ENCODE measurements around the gene P2RY2.

Gene P2RY2

DNA sequence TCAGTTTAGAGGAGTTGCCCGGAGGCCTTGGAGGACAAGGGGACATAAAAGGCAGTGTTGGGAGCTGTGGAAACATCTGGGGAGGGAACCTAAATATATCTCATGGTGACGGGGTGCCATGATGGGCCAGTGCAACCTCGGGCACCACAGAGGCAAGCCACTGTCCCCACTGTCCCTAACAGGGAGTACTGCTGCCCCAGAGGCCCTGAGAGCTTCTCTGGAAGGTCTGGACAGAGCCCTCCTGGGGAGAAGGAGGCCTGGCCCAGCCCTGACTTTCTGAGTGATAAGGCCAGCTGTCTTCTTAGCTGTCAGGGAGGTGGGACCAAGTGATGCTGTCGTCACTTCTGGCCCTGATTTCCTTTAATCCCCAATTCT lies 48.6 kb downstream of the P2RY2 start:
- TF ChIP-seq, protein P1, sequence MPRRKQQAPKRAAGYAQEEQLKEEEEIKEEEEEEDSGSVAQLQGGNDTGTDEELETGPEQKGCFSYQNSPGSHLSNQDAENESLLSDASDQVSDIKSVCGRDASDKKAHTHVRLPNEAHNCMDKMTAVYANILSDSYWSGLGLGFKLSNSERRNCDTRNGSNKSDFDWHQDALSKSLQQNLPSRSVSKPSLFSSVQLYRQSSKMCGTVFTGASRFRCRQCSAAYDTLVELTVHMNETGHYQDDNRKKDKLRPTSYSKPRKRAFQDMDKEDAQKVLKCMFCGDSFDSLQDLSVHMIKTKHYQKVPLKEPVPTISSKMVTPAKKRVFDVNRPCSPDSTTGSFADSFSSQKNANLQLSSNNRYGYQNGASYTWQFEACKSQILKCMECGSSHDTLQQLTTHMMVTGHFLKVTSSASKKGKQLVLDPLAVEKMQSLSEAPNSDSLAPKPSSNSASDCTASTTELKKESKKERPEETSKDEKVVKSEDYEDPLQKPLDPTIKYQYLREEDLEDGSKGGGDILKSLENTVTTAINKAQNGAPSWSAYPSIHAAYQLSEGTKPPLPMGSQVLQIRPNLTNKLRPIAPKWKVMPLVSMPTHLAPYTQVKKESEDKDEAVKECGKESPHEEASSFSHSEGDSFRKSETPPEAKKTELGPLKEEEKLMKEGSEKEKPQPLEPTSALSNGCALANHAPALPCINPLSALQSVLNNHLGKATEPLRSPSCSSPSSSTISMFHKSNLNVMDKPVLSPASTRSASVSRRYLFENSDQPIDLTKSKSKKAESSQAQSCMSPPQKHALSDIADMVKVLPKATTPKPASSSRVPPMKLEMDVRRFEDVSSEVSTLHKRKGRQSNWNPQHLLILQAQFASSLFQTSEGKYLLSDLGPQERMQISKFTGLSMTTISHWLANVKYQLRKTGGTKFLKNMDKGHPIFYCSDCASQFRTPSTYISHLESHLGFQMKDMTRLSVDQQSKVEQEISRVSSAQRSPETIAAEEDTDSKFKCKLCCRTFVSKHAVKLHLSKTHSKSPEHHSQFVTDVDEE (CRISPR knock-in tag; IDR thresholded peaks at IDR 0.05): no peak
- TF ChIP-seq SNAI2 (CRISPR knock-in tag; IDR thresholded peaks at IDR 0.05) (no peak), ARNTL (CRISPR knock-in tag; IDR thresholded peaks at IDR 0.05; ENCODE audit: borderline replicate concordance, low read depth) (no peak), ISL1 (CRISPR knock-in tag; IDR thresholded peaks at IDR 0.05) (no peak), ZNF565 (CRISPR knock-in tag; conservative IDR thresholded peaks at IDR 0.05; ENCODE audit: low read depth) (no peak), ZFP30 (CRISPR knock-in tag; IDR thresholded peaks at IDR 0.05) (no peak), ZC3H10 (CRISPR knock-in tag; IDR thresholded peaks at IDR 0.05) (no peak), RARB (CRISPR knock-in tag; IDR thresholded peaks at IDR 0.05) (no peak), ZNF8 (CRISPR knock-in tag; IDR thresholded peaks at IDR 0.05) (no peak), GLIS3 (CRISPR knock-in tag; IDR thresholded peaks at IDR 0.05) (no peak), OSR1 (CRISPR knock-in tag; IDR thresholded peaks at IDR 0.05) (no peak), ZFP3 (CRISPR knock-in tag; IDR thresholded peaks at IDR 0.05) (no peak)
- TF ChIP-seq, protein P2, sequence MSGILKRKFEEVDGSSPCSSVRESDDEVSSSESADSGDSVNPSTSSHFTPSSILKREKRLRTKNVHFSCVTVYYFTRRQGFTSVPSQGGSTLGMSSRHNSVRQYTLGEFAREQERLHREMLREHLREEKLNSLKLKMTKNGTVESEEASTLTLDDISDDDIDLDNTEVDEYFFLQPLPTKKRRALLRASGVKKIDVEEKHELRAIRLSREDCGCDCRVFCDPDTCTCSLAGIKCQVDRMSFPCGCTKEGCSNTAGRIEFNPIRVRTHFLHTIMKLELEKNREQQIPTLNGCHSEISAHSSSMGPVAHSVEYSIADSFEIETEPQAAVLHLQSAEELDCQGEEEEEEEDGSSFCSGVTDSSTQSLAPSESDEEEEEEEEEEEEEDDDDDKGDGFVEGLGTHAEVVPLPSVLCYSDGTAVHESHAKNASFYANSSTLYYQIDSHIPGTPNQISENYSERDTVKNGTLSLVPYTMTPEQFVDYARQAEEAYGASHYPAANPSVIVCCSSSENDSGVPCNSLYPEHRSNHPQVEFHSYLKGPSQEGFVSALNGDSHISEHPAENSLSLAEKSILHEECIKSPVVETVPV (CRISPR knock-in tag; IDR thresholded peaks at IDR 0.05): no peak
- TF ChIP-seq, protein P3, sequence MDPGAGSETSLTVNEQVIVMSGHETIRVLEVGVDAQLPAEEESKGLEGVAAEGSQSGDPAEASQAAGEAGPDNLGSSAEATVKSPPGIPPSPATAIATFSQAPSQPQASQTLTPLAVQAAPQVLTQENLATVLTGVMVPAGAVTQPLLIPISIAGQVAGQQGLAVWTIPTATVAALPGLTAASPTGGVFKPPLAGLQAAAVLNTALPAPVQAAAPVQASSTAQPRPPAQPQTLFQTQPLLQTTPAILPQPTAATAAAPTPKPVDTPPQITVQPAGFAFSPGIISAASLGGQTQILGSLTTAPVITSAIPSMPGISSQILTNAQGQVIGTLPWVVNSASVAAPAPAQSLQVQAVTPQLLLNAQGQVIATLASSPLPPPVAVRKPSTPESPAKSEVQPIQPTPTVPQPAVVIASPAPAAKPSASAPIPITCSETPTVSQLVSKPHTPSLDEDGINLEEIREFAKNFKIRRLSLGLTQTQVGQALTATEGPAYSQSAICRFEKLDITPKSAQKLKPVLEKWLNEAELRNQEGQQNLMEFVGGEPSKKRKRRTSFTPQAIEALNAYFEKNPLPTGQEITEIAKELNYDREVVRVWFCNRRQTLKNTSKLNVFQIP (CRISPR knock-in tag; IDR thresholded peaks at IDR 0.05; ENCODE audit: borderline replicate concordance, low read depth): no peak
- no peak for ATAC-seq

DNA sequence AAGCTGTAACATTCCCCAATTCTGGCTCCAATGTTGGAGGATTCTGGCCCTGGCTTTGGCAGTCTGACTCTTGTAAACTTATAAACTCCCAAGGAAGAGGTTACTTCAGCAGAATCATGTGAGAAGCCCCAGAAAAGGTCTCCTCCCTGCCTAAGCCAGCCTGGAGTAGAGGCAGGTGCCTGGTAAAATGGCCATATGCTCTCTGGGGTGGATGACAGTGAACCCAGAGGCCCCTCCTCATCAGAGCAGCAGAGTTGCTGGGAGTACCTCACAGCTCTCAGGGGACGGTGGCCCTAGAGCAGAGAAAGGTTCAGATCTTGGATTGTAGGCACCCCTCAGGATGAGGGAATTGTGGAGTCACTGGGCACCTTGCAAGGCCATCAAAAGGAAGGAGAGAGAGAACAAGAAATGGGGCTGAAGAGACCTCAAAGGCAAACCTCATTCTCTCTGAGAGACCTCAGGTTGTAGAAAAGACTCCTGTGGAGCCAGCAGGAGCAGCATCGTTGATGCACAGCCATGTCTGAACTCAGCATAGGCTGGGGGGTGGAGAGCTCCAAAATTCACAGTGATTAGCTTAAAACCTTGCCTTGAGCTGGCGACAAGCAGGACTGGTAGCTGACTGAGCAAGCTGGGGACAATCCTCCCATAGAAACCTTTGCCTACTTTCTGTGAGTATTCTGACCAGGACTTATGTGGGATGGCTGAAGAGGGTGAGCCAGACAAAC lies 49.2 kb downstream of the P2RY2 start:
- no peak for ATAC-seq
- TF ChIP-seq, protein P4, sequence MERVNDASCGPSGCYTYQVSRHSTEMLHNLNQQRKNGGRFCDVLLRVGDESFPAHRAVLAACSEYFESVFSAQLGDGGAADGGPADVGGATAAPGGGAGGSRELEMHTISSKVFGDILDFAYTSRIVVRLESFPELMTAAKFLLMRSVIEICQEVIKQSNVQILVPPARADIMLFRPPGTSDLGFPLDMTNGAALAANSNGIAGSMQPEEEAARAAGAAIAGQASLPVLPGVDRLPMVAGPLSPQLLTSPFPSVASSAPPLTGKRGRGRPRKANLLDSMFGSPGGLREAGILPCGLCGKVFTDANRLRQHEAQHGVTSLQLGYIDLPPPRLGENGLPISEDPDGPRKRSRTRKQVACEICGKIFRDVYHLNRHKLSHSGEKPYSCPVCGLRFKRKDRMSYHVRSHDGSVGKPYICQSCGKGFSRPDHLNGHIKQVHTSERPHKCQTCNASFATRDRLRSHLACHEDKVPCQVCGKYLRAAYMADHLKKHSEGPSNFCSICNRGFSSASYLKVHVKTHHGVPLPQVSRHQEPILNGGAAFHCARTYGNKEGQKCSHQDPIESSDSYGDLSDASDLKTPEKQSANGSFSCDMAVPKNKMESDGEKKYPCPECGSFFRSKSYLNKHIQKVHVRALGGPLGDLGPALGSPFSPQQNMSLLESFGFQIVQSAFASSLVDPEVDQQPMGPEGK (CRISPR knock-in tag; IDR thresholded peaks at IDR 0.05; ENCODE audit: borderline replicate concordance): no peak
- no peak for TF ChIP-seq BACH2 (CRISPR knock-in tag; IDR thresholded peaks at IDR 0.05; ENCODE audit: borderline replicate concordance)
- no peak for TF ChIP-seq PPARA (CRISPR knock-in tag; IDR thresholded peaks at IDR 0.05; ENCODE audit: borderline replicate concordance)
- TF ChIP-seq RARB (CRISPR knock-in tag; IDR thresholded peaks at IDR 0.05): no peak
- TF ChIP-seq OSR1 (CRISPR knock-in tag; IDR thresholded peaks at IDR 0.05): no peak
- TF ChIP-seq, protein P5, sequence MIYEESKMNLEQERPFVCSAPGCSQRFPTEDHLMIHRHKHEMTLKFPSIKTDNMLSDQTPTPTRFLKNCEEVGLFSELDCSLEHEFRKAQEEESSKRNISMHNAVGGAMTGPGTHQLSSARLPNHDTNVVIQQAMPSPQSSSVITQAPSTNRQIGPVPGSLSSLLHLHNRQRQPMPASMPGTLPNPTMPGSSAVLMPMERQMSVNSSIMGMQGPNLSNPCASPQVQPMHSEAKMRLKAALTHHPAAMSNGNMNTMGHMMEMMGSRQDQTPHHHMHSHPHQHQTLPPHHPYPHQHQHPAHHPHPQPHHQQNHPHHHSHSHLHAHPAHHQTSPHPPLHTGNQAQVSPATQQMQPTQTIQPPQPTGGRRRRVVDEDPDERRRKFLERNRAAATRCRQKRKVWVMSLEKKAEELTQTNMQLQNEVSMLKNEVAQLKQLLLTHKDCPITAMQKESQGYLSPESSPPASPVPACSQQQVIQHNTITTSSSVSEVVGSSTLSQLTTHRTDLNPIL (CRISPR knock-in tag; IDR thresholded peaks at IDR 0.05; ENCODE audit: low read depth): no peak
- TF ChIP-seq ZFP30 (CRISPR knock-in tag; IDR thresholded peaks at IDR 0.05): no peak
- TF ChIP-seq, protein P3 (CRISPR knock-in tag; IDR thresholded peaks at IDR 0.05; ENCODE audit: borderline replicate concordance, low read depth): no peak
- TF ChIP-seq TCF4 (CRISPR knock-in tag; IDR thresholded peaks at IDR 0.05; ENCODE audit: borderline replicate concordance): no peak
- TF ChIP-seq, protein P1 (CRISPR knock-in tag; IDR thresholded peaks at IDR 0.05): no peak
- TF ChIP-seq ZNF565 (CRISPR knock-in tag; conservative IDR thresholded peaks at IDR 0.05; ENCODE audit: low read depth): no peak
- TF ChIP-seq ZNF70 (CRISPR knock-in tag; IDR thresholded peaks at IDR 0.05): no peak
- no peak for TF ChIP-seq TOX (CRISPR knock-in tag; IDR thresholded peaks at IDR 0.05; ENCODE audit: borderline replicate concordance)
